Measurements from ENCODE around the gene ADORA2A. TPM values are rescaled to one million over a fixed set of nuclear protein-coding genes. Genes with fewer than 3 reads are reported as not detected.
A peak's percentile ranks its signal among the peaks of the same experiment; 100 is the strongest.

ADORA2A gene
- total RNA-seq, 1 experiment from 2014 or later, result 2.9 TPM

GRCh38 chr22:24471570-24471969, 44.2 kb downstream of the ADORA2A start:
- H3K9me3 Mint-ChIP-seq (ENCODE audit: low read depth, unreplicated experiment), result no peaks in the 10 kb centered on the region
- CTCF ChIA-PET, result interaction anchor here (1.6 kb wide), 1 partner anchor 10 kb away, joined by 6 read pairs; no protein-coding TSS in a partner anchor
- peaks cover 4% of the 10 kb centered on the region for H3K36me3 Mint-ChIP-seq (ENCODE audit: insufficient read depth, unreplicated experiment)
- DNase-seq, result no peak
- no TSS peak for BruUV-seq (replicated peaks)
- intact Hi-C loops (cut with micrococcal nuclease; ENCODE audit: unreplicated experiment), result no loop called here
- H3K4me1 Mint-ChIP-seq (ENCODE audit: low read depth, unreplicated experiment), result peaks cover 30% of the 10 kb centered on the region
- H3K4me3 Mint-ChIP-seq (ENCODE audit: low read depth, unreplicated experiment), result no peak overlapping the region
- no peaks in the 10 kb centered on the region for H3K27me3 Mint-ChIP-seq (ENCODE audit: unreplicated experiment)
- no peak overlapping the region for H3K27ac Mint-ChIP-seq (ENCODE audit: unreplicated experiment)
- no peak for TF ChIP-seq CTCF (IDR thresholded peaks at IDR 0.05; ENCODE audit: unreplicated experiment)

- Mint-ChIP-seq H3K27ac (ENCODE audit: unreplicated experiment) (no peak overlapping the region), H3K4me1 (ENCODE audit: low read depth, unreplicated experiment) (peaks cover 17% of the 10 kb centered on the region), H3K4me3 (ENCODE audit: low read depth, unreplicated experiment) (no peak overlapping the region), H3K9me3 (ENCODE audit: low read depth, unreplicated experiment) (no peaks in the 10 kb centered on the region), H3K36me3 (ENCODE audit: insufficient read depth, unreplicated experiment) (peaks cover 4% of the 10 kb centered on the region), H3K27me3 (ENCODE audit: unreplicated experiment) (no peaks in the 10 kb centered on the region)
- intact Hi-C loops (cut with micrococcal nuclease; ENCODE audit: unreplicated experiment), result no loop called here
- no peak for TF ChIP-seq CTCF (IDR thresholded peaks at IDR 0.05; ENCODE audit: unreplicated experiment)
- DNase-seq, result no peak
- CTCF ChIA-PET, result interaction anchor here (0.7 to 2.4 kb wide), 3 partner anchors 12 to 316 kb away, joined by 3 to 6 read pairs (median 4); no protein-coding TSS in a partner anchor
- no TSS peak for BruUV-seq (replicated peaks)
These were observed 45.9 kb downstream of the ADORA2A start for GRCh38 chr22:24473284-24473683.

- no peaks in the 10 kb centered on the region for H3K27me3 Mint-ChIP-seq (ENCODE audit: unreplicated experiment)
- H3K4me1 Mint-ChIP-seq (ENCODE audit: low read depth, unreplicated experiment), result peaks cover 17% of the 10 kb centered on the region
- no TSS peak for BruUV-seq (replicated peaks)
- no peak overlapping the region for H3K4me3 Mint-ChIP-seq (ENCODE audit: low read depth, unreplicated experiment)
- intact Hi-C loops (cut with micrococcal nuclease; ENCODE audit: unreplicated experiment), result no loop called here
- peaks cover 4% of the 10 kb centered on the region for H3K36me3 Mint-ChIP-seq (ENCODE audit: insufficient read depth, unreplicated experiment)
- peak overlapping the region; percentile 33 for H3K27ac Mint-ChIP-seq (ENCODE audit: unreplicated experiment)
- no peaks in the 10 kb centered on the region for H3K9me3 Mint-ChIP-seq (ENCODE audit: low read depth, unreplicated experiment)
- CTCF ChIA-PET, result interaction anchor here (1.4 to 2.4 kb wide), 2 partner anchors 12 to 13 kb away, joined by 4 to 6 read pairs; no protein-coding TSS in a partner anchor
- DNase-seq, result peak; percentile 26
- no peak for TF ChIP-seq CTCF (IDR thresholded peaks at IDR 0.05; ENCODE audit: unreplicated experiment)
These were observed 46.8 kb downstream of the ADORA2A start for GRCh38 chr22:24474221-24474620.

- TF ChIP-seq CTCF (IDR thresholded peaks at IDR 0.05; ENCODE audit: unreplicated experiment), result no peak
- H3K4me3 Mint-ChIP-seq (ENCODE audit: low read depth, unreplicated experiment), result no peak overlapping the region
- intact Hi-C loops (cut with micrococcal nuclease; ENCODE audit: unreplicated experiment), result no loop called here
- peaks cover 4% of the 10 kb centered on the region for H3K36me3 Mint-ChIP-seq (ENCODE audit: insufficient read depth, unreplicated experiment)
- no TSS peak for BruUV-seq (replicated peaks)
- no peaks in the 10 kb centered on the region for H3K27me3 Mint-ChIP-seq (ENCODE audit: unreplicated experiment)
- peaks cover 17% of the 10 kb centered on the region for H3K4me1 Mint-ChIP-seq (ENCODE audit: low read depth, unreplicated experiment)
- DNase-seq, result no peak
- CTCF ChIA-PET, result interaction anchor here (1.4 to 2.4 kb wide), 2 partner anchors 12 to 14 kb away, joined by 4 to 6 read pairs; no protein-coding TSS in a partner anchor
- no peak overlapping the region for H3K27ac Mint-ChIP-seq (ENCODE audit: unreplicated experiment)
- H3K9me3 Mint-ChIP-seq (ENCODE audit: low read depth, unreplicated experiment), result no peaks in the 10 kb centered on the region
These were observed 47.4 kb downstream of the ADORA2A start for GRCh38 chr22:24474649-24475255.

Measured in Calu3 (cell line).